Neutrophil (primary cell): Measurements from ENCODE around the gene TNRC6A.

Experiments used
- H3K27ac ChIP-seq: fragments of 200-600 bp; sonication (generic); 2 replicates; pipeline ENCODE4 v1.5.1; 2016; ENCODE audit warnings: mild to moderate bottlenecking, moderate library complexity
- H3K27me3 ChIP-seq: fragments of 200-600 bp; sonication (generic); 2 replicates; pipeline ENCODE4 v1.6.0; 2016; ENCODE audit warnings: mild to moderate bottlenecking
- H3K36me3 ChIP-seq: fragments of 200-600 bp; sonication (generic); 2 replicates; pipeline ENCODE4 v1.5.1; 2017
- H3K4me1 ChIP-seq, 2 experiments: fragments of 200-600 bp in 1 of 2; sonication (generic) in 1 of 2; 1 replicate in 1 of 2; 2 replicates in 1 of 2; pipeline versions ENCODE4 v1.5.1 to v1.6.1; 2013 to 2016; ENCODE audit warnings: low read depth in 1 of 2, low read length in 1 of 2, mild to moderate bottlenecking in 1 of 2, moderate library complexity in 1 of 2; ENCODE audit not compliant: control insufficient read depth in 1 of 2, insufficient read depth in 1 of 2
- H3K4me3 ChIP-seq, 2 experiments: fragments of 200-600 bp in 1 of 2; sonication (generic) in 1 of 2; 1 replicate in 1 of 2; 2 replicates in 1 of 2; pipeline ENCODE4 v1.5.1; 2013 to 2016; ENCODE audit warnings: low read depth in 1 of 2, low read length in 1 of 2, mild to moderate bottlenecking in 1 of 2, moderate library complexity in 1 of 2
- H3K9me3 ChIP-seq: fragments of 200-600 bp; sonication (generic); 2 replicates; pipeline ENCODE4 v1.5.1; 2016
- TF ChIP-seq, protein P1 (sequence below): fragments of 200-600 bp; sonication (generic); IDR thresholded peaks from 2 replicates; pipeline ENCODE4 v1.5.1; 2016; ENCODE audit warnings: antibody characterized with exemption

TNRC6A gene

DNA sequence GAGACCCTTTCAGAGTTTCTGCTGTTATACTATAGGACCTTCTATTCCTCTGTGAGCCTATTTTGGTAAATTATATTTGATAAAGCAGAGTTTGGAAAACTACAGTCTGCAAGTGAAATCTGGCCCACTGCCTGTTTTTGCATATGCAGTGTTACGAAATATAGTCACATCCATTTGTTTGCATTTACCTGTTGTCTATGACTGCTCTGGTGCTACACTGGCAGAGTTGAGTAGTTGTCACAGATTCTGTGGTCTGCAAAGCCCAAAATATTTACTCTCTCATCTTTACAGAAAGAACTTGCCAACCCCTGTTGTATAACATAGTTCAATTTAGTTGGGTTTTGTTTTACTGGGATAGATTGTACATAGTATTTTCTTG lies 42.3 kb downstream of the TNRC6A start:
- H3K4me1 ChIP-seq, result no peaks in the 10 kb centered on the region
- no peak overlapping the region for H3K4me3 ChIP-seq
- TF ChIP-seq, protein P1, sequence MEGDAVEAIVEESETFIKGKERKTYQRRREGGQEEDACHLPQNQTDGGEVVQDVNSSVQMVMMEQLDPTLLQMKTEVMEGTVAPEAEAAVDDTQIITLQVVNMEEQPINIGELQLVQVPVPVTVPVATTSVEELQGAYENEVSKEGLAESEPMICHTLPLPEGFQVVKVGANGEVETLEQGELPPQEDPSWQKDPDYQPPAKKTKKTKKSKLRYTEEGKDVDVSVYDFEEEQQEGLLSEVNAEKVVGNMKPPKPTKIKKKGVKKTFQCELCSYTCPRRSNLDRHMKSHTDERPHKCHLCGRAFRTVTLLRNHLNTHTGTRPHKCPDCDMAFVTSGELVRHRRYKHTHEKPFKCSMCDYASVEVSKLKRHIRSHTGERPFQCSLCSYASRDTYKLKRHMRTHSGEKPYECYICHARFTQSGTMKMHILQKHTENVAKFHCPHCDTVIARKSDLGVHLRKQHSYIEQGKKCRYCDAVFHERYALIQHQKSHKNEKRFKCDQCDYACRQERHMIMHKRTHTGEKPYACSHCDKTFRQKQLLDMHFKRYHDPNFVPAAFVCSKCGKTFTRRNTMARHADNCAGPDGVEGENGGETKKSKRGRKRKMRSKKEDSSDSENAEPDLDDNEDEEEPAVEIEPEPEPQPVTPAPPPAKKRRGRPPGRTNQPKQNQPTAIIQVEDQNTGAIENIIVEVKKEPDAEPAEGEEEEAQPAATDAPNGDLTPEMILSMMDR, result no peak
- no peaks in the 10 kb centered on the region for H3K27me3 ChIP-seq
- peaks cover 15% of the 10 kb centered on the region for H3K36me3 ChIP-seq
- no peak overlapping the region for H3K27ac ChIP-seq
- H3K9me3 ChIP-seq, result no peaks in the 10 kb centered on the region

- H3K9me3 ChIP-seq, result no peaks in the 10 kb centered on the region
- no peak overlapping the region for H3K4me3 ChIP-seq
- no peak overlapping the region for H3K27ac ChIP-seq
- TF ChIP-seq, protein P1, result no peak
- peaks cover 31% of the 10 kb centered on the region for H3K36me3 ChIP-seq
- no peaks in the 10 kb centered on the region for H3K27me3 ChIP-seq
- H3K4me1 ChIP-seq, result peaks cover 7 to 11% of the 10 kb centered on the region in 2 experiments
Measured at GRCh38 chr16:24773771-24774427, 44.4 kb downstream of the TNRC6A start.

- Histone ChIP-seq H3K27ac (no peak overlapping the region), H3K9me3 (no peaks in the 10 kb centered on the region), H3K4me3 (no peak overlapping the region), H3K36me3 (peaks cover 37% of the 10 kb centered on the region), H3K27me3 (no peaks in the 10 kb centered on the region), H3K4me1 (peaks cover 7 to 11% of the 10 kb centered on the region in 2 experiments)
- TF ChIP-seq, protein P1, result no peak
Measured at GRCh38 chr16:24774510-24774909, 45.1 kb downstream of the TNRC6A start.

- H3K9me3 ChIP-seq, result no peaks in the 10 kb centered on the region
- H3K36me3 ChIP-seq, result peaks cover 47% of the 10 kb centered on the region
- no peak overlapping the region for H3K27ac ChIP-seq
- TF ChIP-seq, protein P1, result no peak
- peaks cover 7 to 11% of the 10 kb centered on the region in 2 experiments for H3K4me1 ChIP-seq
- H3K27me3 ChIP-seq, result no peaks in the 10 kb centered on the region
- H3K4me3 ChIP-seq, result no peak overlapping the region
Measured at GRCh38 chr16:24775455-24775854, 46.0 kb downstream of the TNRC6A start.

- Histone ChIP-seq H3K4me1 (peaks cover 7 to 11% of the 10 kb centered on the region in 2 experiments), H3K27me3 (no peaks in the 10 kb centered on the region), H3K9me3 (no peaks in the 10 kb centered on the region), H3K27ac (no peak overlapping the region), H3K4me3 (no peak overlapping the region), H3K36me3 (peaks cover 57% of the 10 kb centered on the region)
- TF ChIP-seq, protein P1, result no peak
Measured at GRCh38 chr16:24776501-24777220, 47.2 kb downstream of the TNRC6A start.
